HepG2 (cell line): ENCODE data around the gene ATN1. TPM values are rescaled to one million over a fixed set of nuclear protein-coding genes. Genes with fewer than 3 reads are reported as not detected.

Source experiments
- ATAC-seq: fragments of 200-7000 bp; cut with Tn5 transposase; 3 replicates; pipeline ENCODE4 v1.9.1; 2020; ENCODE audit warnings: mild to moderate bottlenecking, moderate library complexity
- BruUV-seq: library from RNA; stranded (reverse); fragments of 400-500 nt; replicated peaks from 2 replicates; lab custom pipeline; 2021; lab: Mats Ljungman, UMichigan
- CTCF ChIA-PET: fragments of 300-600 bp; formaldehyde crosslinking; extraction: SDS; loops from one replicate; lab custom pipeline; 2021; ENCODE audit warnings: low total read pairs, inconsistent platforms, low intra/inter-chr PET ratio; lab: Yijun Ruan, JAX
- POLR2A ChIA-PET: fragments of 350-600 bp; sonication (Branson Sonifier 250); formaldehyde crosslinking; loops from one replicate; lab custom pipeline; 2020; ENCODE audit warnings: antibody characterized with exemption, inconsistent platforms; lab: Yijun Ruan, JAX
- DNase-seq: peaks from one replicate; pipeline ENCODE4 v3.0.0-alpha.2; 2015; ENCODE audit warnings: low spot score
- FAIRE-seq: peaks from 3 replicates; lab custom pipeline; 2011; peaks lifted over from hg19 to GRCh38; lab: Jason Lieb, UNC
- H2AFZ ChIP-seq: one replicate; pipeline ENCODE4 v1.6.1; 2011; ENCODE audit warnings: low read length, inconsistent platforms
- H3K27ac ChIP-seq: fragments of 300-600 bp; 3 replicates; pipeline ENCODE4 v1.8.0; 2011; ENCODE audit warnings: mixed run types, mild to moderate bottlenecking, mixed read lengths, low read length, inconsistent platforms; ENCODE audit not compliant: insufficient read depth; ENCODE audit errors: extremely low read length
- H3K27me3 ChIP-seq, 2 experiments: fragments of 200-600 bp in 1 of 2; 2 replicates in 1 of 2; 3 replicates in 1 of 2; pipeline versions ENCODE4 v1.6.0 to v1.8.0; 2011; ENCODE audit warnings: low read length in 2 of 2, mild to moderate bottlenecking in 2 of 2, moderate library complexity in 2 of 2, inconsistent platforms in 1 of 2; ENCODE audit not compliant: insufficient read depth in 2 of 2, control insufficient read depth in 1 of 2
- H3K36me3 ChIP-seq, 2 experiments: fragments of 200-600 bp in 1 of 2; replicated peaks in 1 of 2; 2 replicates in 1 of 2; 3 replicates in 1 of 2; pipeline versions ENCODE4 v1.5.1 to v1.8.0; 2011; ENCODE audit warnings: low read length in 2 of 2, inconsistent platforms in 1 of 2; ENCODE audit not compliant: insufficient read depth in 2 of 2, control insufficient read depth in 1 of 2
- H3K4me1 ChIP-seq: 2 replicates; pipeline ENCODE4 v1.5.1; 2012; ENCODE audit warnings: low read length, inconsistent platforms; ENCODE audit not compliant: insufficient read depth
- H3K4me2 ChIP-seq: 2 replicates; pipeline ENCODE4 v1.6.0; 2011; ENCODE audit warnings: low read depth, low read length, inconsistent platforms
- H3K4me3 ChIP-seq, 3 experiments: fragments of 200-600 bp in 1 of 3; sonication (generic), shearing (Covaris generic) in 1 of 3; replicated peaks in 1 of 3; 2 replicates each; pipeline ENCODE4 v1.5.1; 2011 to 2016; ENCODE audit warnings: low read length in 3 of 3, inconsistent platforms in 2 of 3, low read depth in 2 of 3, mild to moderate bottlenecking in 2 of 3, control low read depth in 1 of 3, mixed read lengths in 1 of 3; ENCODE audit not compliant: insufficient read depth in 1 of 3
- H3K79me2 ChIP-seq: one replicate; pipeline ENCODE4 v1.6.1; 2011; ENCODE audit warnings: low read length, inconsistent platforms; ENCODE audit not compliant: insufficient read depth
- H3K9ac ChIP-seq: 2 replicates; pipeline ENCODE4 v1.6.0; 2011; ENCODE audit warnings: mild to moderate bottlenecking, low read depth, low read length, inconsistent platforms; ENCODE audit not compliant: insufficient read depth
- H3K9me3 ChIP-seq: 2 replicates; pipeline ENCODE4 v1.5.1; 2012; ENCODE audit warnings: mild to moderate bottlenecking, low read length
- H4K20me1 ChIP-seq: 2 replicates; pipeline ENCODE4 v1.6.0; 2011; ENCODE audit warnings: inconsistent platforms, mild to moderate bottlenecking, low read length, moderate library complexity; ENCODE audit not compliant: insufficient read depth
- WGBS: methylation state at CpG from one replicate; pipeline ENCODE4 v1.1.6; 2017; ENCODE audit warnings: low lambda C conversion rate; 5-methylcytosine and 5-hydroxymethylcytosine counted together
- in situ Hi-C: cut with HindIII; loops from 2 replicates; pipeline ENCODE4 v1.10.0; 2017; ENCODE audit warnings: low pct_unique_long_range_greater_than_20kb; ENCODE audit not compliant: extremely low pct_ligation_motif_present
- intact Hi-C: fragments of 100-400 bp; cut with micrococcal nuclease; formaldehyde crosslinking; loops from one replicate; pipeline ENCODE4 v1.10.0; 2022; ENCODE audit not compliant: unreplicated experiment
- polyA plus RNA-seq, 8 experiments: library from polyadenylated mRNA; depleted of rRNA in 3 of 8; stranded (reverse) in 7 of 8; unstranded in 1 of 8; fragments of >200 nt; fragmentation: Illumina TruSeq in 4 of 8; extraction: Trizol in 4 of 8; gene quantifications; 2 replicates each; pipeline versions ENCODE4 v1.2.1 to v1.2.3, GENCODE V29; 2011 to 2016; ENCODE audit warnings: low read depth in 4 of 8, missing spikeins in 1 of 8, mixed read lengths in 1 of 8; ENCODE audit not compliant: insufficient read depth in 1 of 8
- total RNA-seq, 5 experiments: library from RNA; depleted of rRNA; stranded (reverse); fragments of >200 nt; fragmentation: Illumina TruSeq; extraction: Trizol; gene quantifications; 2 replicates each; pipeline ENCODE4 v1.2.3, GENCODE V29; 2016; ENCODE audit warnings: low read depth in 1 of 5
- TF ChIP-seq, protein P1 (sequence below): sonication (generic); formaldehyde crosslinking; IDR thresholded peaks from 2 replicates; pipeline ENCODE4 v1.4.0; 2020; ENCODE audit warnings: missing genetic modification reagents
- TF ChIP-seq, protein P2 (sequence below): sonication (generic); formaldehyde crosslinking; IDR thresholded peaks from 2 replicates; pipeline ENCODE4 v1.5.1; 2020; ENCODE audit warnings: missing genetic modification reagents, mild to moderate bottlenecking, borderline replicate concordance

ATN1 gene
- total and polyA plus RNA-seq, 2 of the 13 experiments (the other 11 are each of a cell fraction or from before 2014, with no cell fraction given): 2.1 to 8.6 TPM

DNA sequence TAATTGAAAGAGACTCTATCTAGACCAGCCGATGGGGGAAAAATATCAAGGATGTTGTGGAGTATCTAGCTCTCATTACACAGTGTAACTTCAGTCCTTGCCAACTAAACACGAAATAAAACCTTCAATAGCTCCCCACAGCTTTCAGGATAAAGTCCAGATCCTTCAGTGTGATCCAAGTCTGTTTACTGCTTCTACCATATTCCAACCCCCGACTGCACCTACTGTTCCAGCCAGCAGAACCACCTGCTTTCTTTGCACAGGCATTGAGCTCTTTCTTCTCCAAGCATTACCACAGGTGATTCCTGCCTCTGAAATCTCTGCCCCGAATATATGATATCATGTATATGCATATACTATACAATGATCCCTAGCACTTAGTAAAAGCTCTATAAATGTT lies 25.3 kb upstream of the ATN1 start:
- no peak overlapping the region for H2AFZ ChIP-seq
- no peaks in the 10 kb centered on the region for H3K9me3 ChIP-seq
- no peaks in the 10 kb centered on the region for H3K36me3 ChIP-seq
- intact Hi-C loops (no loop called here), in situ Hi-C loops (no loop called here)
- ChIA-PET CTCF (no interaction called here), POLR2A (interaction anchor here (1.1 to 3.1 kb wide), 5 partner anchors 11 to 41 kb away, joined by 3 to 12 read pairs (median 5); partner anchors contain the start of genes C12orf57, ENO2, RNU7-1 and SPSB2)
- WGBS: 40% methylated on average over 4 of the region's 4 CpGs
- no peak overlapping the region for H3K9ac ChIP-seq
- no peak overlapping the region for H3K4me3 ChIP-seq
- H3K4me2 ChIP-seq: no peak overlapping the region
- DNase-seq (no peak), ATAC-seq (no peak), FAIRE-seq (no peak)
- no peak overlapping the region for H3K27ac ChIP-seq
- BruUV-seq: no TSS peak
- H4K20me1 ChIP-seq: no peaks in the 10 kb centered on the region
- no peaks in the 10 kb centered on the region for H3K79me2 ChIP-seq
- TF ChIP-seq, protein P1, sequence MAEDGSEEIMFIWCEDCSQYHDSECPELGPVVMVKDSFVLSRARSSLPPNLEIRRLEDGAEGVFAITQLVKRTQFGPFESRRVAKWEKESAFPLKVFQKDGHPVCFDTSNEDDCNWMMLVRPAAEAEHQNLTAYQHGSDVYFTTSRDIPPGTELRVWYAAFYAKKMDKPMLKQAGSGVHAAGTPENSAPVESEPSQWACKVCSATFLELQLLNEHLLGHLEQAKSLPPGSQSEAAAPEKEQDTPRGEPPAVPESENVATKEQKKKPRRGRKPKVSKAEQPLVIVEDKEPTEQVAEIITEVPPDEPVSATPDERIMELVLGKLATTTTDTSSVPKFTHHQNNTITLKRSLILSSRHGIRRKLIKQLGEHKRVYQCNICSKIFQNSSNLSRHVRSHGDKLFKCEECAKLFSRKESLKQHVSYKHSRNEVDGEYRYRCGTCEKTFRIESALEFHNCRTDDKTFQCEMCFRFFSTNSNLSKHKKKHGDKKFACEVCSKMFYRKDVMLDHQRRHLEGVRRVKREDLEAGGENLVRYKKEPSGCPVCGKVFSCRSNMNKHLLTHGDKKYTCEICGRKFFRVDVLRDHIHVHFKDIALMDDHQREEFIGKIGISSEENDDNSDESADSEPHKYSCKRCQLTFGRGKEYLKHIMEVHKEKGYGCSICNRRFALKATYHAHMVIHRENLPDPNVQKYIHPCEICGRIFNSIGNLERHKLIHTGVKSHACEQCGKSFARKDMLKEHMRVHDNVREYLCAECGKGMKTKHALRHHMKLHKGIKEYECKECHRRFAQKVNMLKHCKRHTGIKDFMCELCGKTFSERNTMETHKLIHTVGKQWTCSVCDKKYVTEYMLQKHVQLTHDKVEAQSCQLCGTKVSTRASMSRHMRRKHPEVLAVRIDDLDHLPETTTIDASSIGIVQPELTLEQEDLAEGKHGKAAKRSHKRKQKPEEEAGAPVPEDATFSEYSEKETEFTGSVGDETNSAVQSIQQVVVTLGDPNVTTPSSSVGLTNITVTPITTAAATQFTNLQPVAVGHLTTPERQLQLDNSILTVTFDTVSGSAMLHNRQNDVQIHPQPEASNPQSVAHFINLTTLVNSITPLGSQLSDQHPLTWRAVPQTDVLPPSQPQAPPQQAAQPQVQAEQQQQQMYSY: 0 out of 2 replicates have a peak, but pooled peaks have one; percentile 40
- TF ChIP-seq, protein P2, sequence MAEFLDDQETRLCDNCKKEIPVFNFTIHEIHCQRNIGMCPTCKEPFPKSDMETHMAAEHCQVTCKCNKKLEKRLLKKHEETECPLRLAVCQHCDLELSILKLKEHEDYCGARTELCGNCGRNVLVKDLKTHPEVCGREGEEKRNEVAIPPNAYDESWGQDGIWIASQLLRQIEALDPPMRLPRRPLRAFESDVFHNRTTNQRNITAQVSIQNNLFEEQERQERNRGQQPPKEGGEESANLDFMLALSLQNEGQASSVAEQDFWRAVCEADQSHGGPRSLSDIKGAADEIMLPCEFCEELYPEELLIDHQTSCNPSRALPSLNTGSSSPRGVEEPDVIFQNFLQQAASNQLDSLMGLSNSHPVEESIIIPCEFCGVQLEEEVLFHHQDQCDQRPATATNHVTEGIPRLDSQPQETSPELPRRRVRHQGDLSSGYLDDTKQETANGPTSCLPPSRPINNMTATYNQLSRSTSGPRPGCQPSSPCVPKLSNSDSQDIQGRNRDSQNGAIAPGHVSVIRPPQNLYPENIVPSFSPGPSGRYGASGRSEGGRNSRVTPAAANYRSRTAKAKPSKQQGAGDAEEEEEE (CRISPR knock-in tag): no peak
- H3K27me3 ChIP-seq: no peaks in the 10 kb centered on the region
- peaks cover 66% of the 10 kb centered on the region for H3K4me1 ChIP-seq
